Measurements from ENCODE around the gene ADGRV1.

ADGRV1 gene

DNA sequence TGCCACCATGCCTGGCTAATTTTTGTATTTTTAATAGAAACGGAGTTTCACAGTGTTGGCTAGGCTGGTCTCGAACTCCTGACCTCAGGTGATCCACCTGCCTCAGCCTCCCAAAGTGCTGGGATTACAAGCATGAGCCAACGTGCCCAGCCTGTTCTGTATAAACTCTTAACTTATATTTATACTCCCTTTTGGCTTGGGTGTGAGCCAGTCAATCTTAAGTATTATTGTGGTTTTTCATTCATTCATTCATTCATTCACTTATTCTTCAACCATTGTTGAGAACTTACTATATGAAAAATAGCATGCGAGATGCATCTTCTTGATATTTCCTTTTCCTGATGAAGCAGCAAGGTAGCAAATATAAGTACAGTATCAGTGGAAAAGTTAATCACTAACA, 132.9 kb downstream of the ADGRV1 start:
- FAIRE-seq (no peak), DNase-seq (ENCODE audit: insufficient read length, low spot score) (no peak)
- TF ChIP-seq, protein P1, sequence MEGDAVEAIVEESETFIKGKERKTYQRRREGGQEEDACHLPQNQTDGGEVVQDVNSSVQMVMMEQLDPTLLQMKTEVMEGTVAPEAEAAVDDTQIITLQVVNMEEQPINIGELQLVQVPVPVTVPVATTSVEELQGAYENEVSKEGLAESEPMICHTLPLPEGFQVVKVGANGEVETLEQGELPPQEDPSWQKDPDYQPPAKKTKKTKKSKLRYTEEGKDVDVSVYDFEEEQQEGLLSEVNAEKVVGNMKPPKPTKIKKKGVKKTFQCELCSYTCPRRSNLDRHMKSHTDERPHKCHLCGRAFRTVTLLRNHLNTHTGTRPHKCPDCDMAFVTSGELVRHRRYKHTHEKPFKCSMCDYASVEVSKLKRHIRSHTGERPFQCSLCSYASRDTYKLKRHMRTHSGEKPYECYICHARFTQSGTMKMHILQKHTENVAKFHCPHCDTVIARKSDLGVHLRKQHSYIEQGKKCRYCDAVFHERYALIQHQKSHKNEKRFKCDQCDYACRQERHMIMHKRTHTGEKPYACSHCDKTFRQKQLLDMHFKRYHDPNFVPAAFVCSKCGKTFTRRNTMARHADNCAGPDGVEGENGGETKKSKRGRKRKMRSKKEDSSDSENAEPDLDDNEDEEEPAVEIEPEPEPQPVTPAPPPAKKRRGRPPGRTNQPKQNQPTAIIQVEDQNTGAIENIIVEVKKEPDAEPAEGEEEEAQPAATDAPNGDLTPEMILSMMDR (IDR thresholded peaks at IDR 0.05; ENCODE audit: insufficient read depth, missing control alignments): no peak

DNA sequence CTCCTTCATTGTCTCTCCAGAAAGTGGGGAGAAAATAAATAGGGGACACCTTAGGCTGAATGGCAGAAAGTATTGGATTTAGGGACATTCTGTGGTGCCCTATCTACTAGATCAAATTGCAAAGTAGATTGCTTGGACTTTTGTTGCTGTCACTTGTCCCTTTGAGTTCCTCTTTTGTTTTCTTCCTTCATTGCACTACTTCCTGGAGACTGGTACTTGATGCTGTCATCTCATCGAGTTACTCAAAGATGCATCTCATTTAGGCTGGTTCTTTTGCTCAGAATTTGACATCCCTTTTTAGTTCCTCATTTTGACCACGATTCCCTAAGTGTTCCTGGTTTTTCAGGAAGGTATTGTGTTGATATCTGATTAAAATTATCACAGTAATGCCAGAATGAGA, 137.6 kb downstream of the ADGRV1 start:
- no peak for DNase-seq (ENCODE audit: insufficient read length, low spot score)
- no peak for FAIRE-seq
- TF ChIP-seq, protein P1 (IDR thresholded peaks at IDR 0.05; ENCODE audit: insufficient read depth, missing control alignments): no peak

DNA sequence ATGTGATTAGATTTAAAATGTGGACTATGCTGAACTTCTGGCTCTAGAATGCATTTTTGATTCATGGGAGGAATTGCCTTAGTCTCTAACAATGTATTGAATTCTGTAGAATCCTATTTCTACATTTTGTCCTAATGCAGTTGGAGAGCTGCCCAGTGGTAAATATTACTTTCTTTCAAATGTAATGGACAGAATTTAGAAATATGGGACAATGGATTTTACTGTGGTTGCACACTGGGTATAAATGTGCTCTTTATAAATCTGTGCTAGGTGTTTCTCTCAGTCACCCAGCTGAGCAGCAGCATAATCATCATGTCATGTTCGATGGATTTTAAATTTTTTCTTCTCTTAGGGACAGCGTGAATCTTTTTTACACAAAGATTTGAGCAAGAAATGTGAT, 141.7 kb downstream of the ADGRV1 start:
- DNase-seq (ENCODE audit: insufficient read length, low spot score) (no peak), FAIRE-seq (no peak)
- TF ChIP-seq, protein P1 (IDR thresholded peaks at IDR 0.05; ENCODE audit: insufficient read depth, missing control alignments): no peak

DNA sequence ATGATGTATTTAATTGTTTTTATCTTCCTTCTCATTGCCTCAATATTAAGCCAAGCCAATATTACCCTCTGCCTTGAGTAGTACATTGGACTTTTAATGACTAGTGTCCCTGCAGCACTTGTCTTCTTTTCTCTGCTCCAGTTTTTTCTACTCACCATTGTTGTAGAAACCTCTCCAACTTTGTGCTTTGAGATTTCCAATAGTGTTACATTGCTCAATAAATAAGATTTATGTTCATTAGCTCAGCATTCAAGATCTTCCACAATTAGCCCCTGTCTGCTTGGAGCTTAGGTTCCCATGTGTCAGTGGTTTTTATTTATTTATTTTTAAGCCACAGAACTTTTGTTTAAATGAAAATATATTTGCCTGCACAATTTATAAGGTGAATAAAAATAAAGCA, 145.3 kb downstream of the ADGRV1 start:
- TF ChIP-seq, protein P1 (IDR thresholded peaks at IDR 0.05; ENCODE audit: insufficient read depth, missing control alignments): no peak
- FAIRE-seq: no peak
- no peak for DNase-seq (ENCODE audit: insufficient read length, low spot score)

DNA sequence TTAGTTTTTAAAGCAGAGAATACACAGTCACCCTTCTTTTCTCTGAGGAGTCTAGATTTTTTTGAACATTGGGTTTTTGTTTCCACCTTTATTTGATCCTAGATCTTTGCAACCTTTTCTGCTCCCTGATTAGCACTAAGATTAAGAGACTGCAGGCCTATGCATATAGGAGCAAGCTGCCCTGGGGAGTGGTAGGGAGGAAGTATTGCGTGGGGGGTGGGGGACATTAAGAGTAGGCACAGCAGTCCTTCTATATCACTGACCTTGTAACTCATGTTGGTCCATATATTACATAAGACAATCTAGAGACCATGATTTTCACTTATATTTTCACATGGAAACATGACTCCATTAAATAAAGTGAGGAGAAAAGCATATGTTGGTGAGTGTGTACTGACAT, 149.1 kb downstream of the ADGRV1 start:
- TF ChIP-seq, protein P1 (IDR thresholded peaks at IDR 0.05; ENCODE audit: insufficient read depth, missing control alignments): no peak
- no peak for DNase-seq (ENCODE audit: insufficient read length, low spot score)
- FAIRE-seq: no peak

DNA sequence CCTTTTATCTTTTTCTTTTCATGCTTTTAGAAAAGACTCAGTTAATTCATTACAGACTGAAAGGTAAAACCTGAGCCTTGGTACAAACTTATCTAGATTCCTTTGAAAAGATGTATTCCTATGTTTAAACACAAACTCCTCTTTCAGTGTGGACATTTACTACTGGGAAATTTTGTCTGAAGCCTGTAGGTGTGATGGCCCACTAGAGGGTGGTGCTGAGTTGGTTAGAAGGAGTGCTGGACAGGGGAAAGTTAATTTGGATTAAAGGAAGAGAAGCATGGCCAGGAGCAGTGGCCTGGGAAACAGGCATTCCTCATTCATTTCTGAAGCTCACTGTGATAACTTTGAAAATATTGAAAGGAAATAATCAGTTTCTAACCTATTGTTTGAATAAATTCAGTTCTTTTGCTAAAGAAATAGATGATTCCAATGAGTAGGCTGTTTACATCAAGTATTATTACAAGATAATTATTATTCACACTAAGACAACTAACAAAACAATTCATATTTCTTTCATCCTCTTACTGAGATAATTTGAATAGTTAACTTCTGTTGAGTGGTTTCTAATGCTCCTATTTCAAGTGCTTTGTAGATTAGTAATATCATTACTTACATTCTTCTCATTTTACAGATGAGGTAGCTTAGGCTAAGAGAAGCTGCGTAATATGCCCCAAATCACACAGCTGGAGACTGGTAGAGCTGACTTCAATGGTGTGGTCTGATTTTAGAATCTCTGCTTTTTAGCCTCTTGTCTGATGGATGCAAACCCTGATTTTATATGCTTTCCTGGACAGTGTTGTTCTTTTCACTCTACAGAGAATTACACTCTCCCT, 150.9 kb downstream of the ADGRV1 start:
- TF ChIP-seq, protein P1 (IDR thresholded peaks at IDR 0.05; ENCODE audit: insufficient read depth, missing control alignments): peak; percentile 65
- FAIRE-seq (peak; percentile 90), DNase-seq (ENCODE audit: insufficient read length, low spot score) (no peak)

DNA sequence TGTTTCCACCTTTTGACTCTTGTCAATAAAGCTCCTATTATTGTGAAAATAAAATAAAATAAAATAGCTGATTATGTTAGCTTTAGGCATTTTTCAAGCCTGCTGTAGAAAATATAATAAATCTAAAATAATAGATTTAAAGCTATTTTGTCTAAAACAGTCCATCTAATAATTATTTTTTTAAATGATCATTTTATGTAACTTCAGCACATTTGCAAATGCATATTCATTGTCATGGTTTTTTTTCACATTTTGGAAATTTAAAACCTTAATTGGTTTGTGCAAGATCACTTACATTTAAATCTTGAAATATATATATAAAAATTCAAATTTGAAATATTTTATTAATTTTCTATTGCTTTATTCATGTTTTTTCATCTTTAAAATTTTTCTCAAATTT, 159.8 kb downstream of the ADGRV1 start:
- FAIRE-seq: no peak
- DNase-seq (ENCODE audit: insufficient read length, low spot score): no peak
- TF ChIP-seq, protein P1 (IDR thresholded peaks at IDR 0.05; ENCODE audit: insufficient read depth, missing control alignments): no peak
